ENCODE data around the gene TFPI. TPM values are rescaled to one million over a fixed set of nuclear protein-coding genes. Genes with fewer than 3 reads are reported as not detected.
A peak's percentile ranks its signal among the peaks of the same experiment; 100 is the strongest.

Gene TFPI
- total RNA-seq, 1 experiment from 2014 or later = 29.1 TPM

DNA sequence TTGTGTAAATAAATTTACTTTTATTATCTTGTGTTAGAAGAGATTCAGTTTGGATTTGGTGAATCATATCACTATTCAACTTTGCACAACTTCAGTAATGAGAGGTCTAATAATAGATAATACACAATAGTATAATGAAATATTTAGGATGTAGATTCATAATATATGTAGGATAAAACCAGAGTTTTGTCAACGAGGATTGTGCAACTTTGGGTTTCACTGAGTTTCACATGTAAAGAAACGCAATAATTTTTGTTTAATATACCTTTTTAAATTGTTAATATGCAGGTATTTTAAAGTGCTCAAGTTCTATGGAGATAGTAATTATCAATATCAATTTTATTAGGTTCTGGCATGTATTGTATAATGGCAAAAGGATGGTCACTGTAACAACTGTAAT lies 111.5 kb downstream of the TFPI start:
- Histone ChIP-seq H3K9me3 (ENCODE audit: control insufficient read depth in 1 of 2, insufficient read depth in 1 of 2, low read depth in 1 of 2, low read length in 2 of 2) (no peaks in the 10 kb centered on the region), H3K9ac (ENCODE audit: low read length) (no peak overlapping the region), H3K27ac (ENCODE audit: low read depth, low read length) (no peak overlapping the region), H3K4me2 (ENCODE audit: low read length) (no peak overlapping the region), H3K4me3 (replicated peaks in 1 of 2; ENCODE audit: low read depth in 1 of 2, low read length in 2 of 2) (no peak overlapping the region), H3K27me3 (ENCODE audit: insufficient read depth, low read length) (no peaks in the 10 kb centered on the region), H3K79me2 (ENCODE audit: insufficient read depth, low read length) (no peaks in the 10 kb centered on the region), H2AFZ (ENCODE audit: low read depth, low read length, poor library complexity, severe bottlenecking) (peak overlapping the region; percentile 70), H3K9me2 (ENCODE audit: insufficient read depth) (no peaks in the 10 kb centered on the region), H3K36me3 (ENCODE audit: control insufficient read depth in 1 of 2, insufficient read depth in 2 of 2, low read length in 2 of 2) (no peaks in the 10 kb centered on the region), H3K4me1 (ENCODE audit: control insufficient read depth in 1 of 2, insufficient read depth in 2 of 2, low read length in 2 of 2) (no peaks in the 10 kb centered on the region), H4K20me1 (ENCODE audit: insufficient read depth) (no peaks in the 10 kb centered on the region)
- BruUV-seq (replicated peaks) = no TSS peak
- intact Hi-C loops (cut with micrococcal nuclease) = no loop called here
- POLR2A ChIA-PET = no interaction called here
- RAD21 ChIA-PET (ENCODE audit: low non-redundant PET in 1 of 2, low total read pairs in 2 of 2, uncharacterized antibody in 2 of 2, unreplicated experiment in 2 of 2) = no interaction called here
- TF ChIP-seq JUND (IDR thresholded peaks at IDR 0.05) (no peak), YY1 (IDR thresholded peaks at IDR 0.05; ENCODE audit: extremely low read depth, insufficient replicate concordance, low read depth, low read length) (no peak), ZFX (IDR thresholded peaks at IDR 0.05) (no peak), REST (IDR thresholded peaks at IDR 0.05; ENCODE audit: low read depth) (no peak), SRF (IDR thresholded peaks at IDR 0.05; ENCODE audit: low read depth) (no peak), SIN3A (IDR thresholded peaks at IDR 0.05; ENCODE audit: low read depth) (no peak), ZNF274 (IDR thresholded peaks at IDR 0.05; ENCODE audit: low read depth, low read length) (no peak)
- TF ChIP-seq, protein P1, sequence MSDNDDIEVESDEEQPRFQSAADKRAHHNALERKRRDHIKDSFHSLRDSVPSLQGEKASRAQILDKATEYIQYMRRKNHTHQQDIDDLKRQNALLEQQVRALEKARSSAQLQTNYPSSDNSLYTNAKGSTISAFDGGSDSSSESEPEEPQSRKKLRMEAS (IDR thresholded peaks at IDR 0.05) = no peak
- TF ChIP-seq, protein P2, sequence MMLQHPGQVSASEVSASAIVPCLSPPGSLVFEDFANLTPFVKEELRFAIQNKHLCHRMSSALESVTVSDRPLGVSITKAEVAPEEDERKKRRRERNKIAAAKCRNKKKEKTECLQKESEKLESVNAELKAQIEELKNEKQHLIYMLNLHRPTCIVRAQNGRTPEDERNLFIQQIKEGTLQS (IDR thresholded peaks at IDR 0.05) = no peak
- ATAC-seq (no peak), DNase-seq (ENCODE audit: low read depth, low spot score) (no peak)
- CTCF ChIA-PET = interaction anchor here (0.8 to 1.8 kb wide), 2 partner anchors 25 to 580 kb away, joined by 3 to 9 read pairs; no protein-coding TSS in a partner anchor

All from HCT116 (cell line).